HG03045 (cell line): ENCODE measurements around the gene PFKP.

Experiments used
- ATAC-seq: cut with Tn5 transposase; IDR thresholded peaks from one replicate; pipeline ENCODE4 v1.9.1; 2021; ENCODE audit warnings: mild to moderate bottlenecking, moderate library complexity; ENCODE audit not compliant: unreplicated experiment

PFKP gene

GRCh38 chr10:3067118-3067858, at the start of gene PFKP:
Gene PFKP (plus strand): TSS chr10:3067548. CDS start chr10:3067596, 48 bp downstream.
- peak; percentile 52 for ATAC-seq

GRCh38 chr10:3018247-3018646, 49.1 kb upstream of the PFKP start:
- no peak for ATAC-seq

- ATAC-seq, result no peak
Observed at GRCh38 chr10:3020311-3020710, 47.0 kb upstream of the PFKP start.

GRCh38 chr10:3020881-3021280, 46.5 kb upstream of the PFKP start:
- ATAC-seq, result no peak

GRCh38 chr10:3022027-3022426, 45.3 kb upstream of the PFKP start:
- ATAC-seq, result no peak

- no peak for ATAC-seq
Observed at GRCh38 chr10:3023892-3024291, 43.5 kb upstream of the PFKP start.

- no peak for ATAC-seq
Observed at GRCh38 chr10:3025026-3025683, 42.2 kb upstream of the PFKP start.

GRCh38 chr10:3027866-3028265, 39.5 kb upstream of the PFKP start:
- ATAC-seq, result no peak

GRCh38 chr10:3028441-3028840, 38.9 kb upstream of the PFKP start:
- no peak for ATAC-seq

- no peak for ATAC-seq
Observed at GRCh38 chr10:3030765-3031164, 36.6 kb upstream of the PFKP start.

- ATAC-seq, result no peak
Observed at GRCh38 chr10:3031490-3031889, 35.9 kb upstream of the PFKP start.

- no peak for ATAC-seq
Observed at GRCh38 chr10:3033925-3034324, 33.4 kb upstream of the PFKP start.

GRCh38 chr10:3034616-3035015, 32.7 kb upstream of the PFKP start:
- ATAC-seq, result no peak

GRCh38 chr10:3036155-3037021, 31.0 kb upstream of the PFKP start:
- peak; percentile 95 for ATAC-seq

- ATAC-seq, result no peak
Observed at GRCh38 chr10:3037182-3037581, 30.2 kb upstream of the PFKP start.

- no peak for ATAC-seq
Observed at GRCh38 chr10:3040069-3040468, 27.3 kb upstream of the PFKP start.

- ATAC-seq, result no peak
Observed at GRCh38 chr10:3042589-3042988, 24.8 kb upstream of the PFKP start.

GRCh38 chr10:3043512-3044368, 23.6 kb upstream of the PFKP start:
- peak; percentile 82 for ATAC-seq

GRCh38 chr10:3045471-3046209, 21.7 kb upstream of the PFKP start:
- no peak for ATAC-seq

- ATAC-seq, result no peak
Observed at GRCh38 chr10:3046210-3046779, 21.1 kb upstream of the PFKP start.
